ENCODE data around the gene REEP3. TPM values are rescaled to one million over a fixed set of nuclear protein-coding genes. Genes with fewer than 3 reads are reported as not detected.

Gene REEP3
- polyA plus RNA-seq, 1 experiment: 8.3 TPM

DNA sequence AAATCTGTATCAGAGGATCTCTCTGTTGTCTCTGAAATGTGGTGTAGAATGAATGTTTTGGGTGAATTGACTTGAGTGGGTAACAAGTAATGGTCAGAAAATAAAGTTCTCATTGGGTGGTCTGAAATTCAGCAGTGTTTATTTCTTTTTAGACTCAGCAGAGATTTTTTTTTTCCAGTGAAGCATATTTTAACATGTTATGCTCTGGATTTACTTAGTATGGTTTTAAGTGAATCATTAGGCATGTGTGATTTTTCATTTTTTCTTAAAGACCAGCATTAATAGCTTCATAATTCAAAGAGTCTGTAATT is 63.5 kb downstream of the REEP3 start:
- Histone ChIP-seq H3K36me3 (ENCODE audit: control insufficient read depth, insufficient read depth, low read length) (no peaks in the 10 kb centered on the region), H3K27me3 (ENCODE audit: control insufficient read depth, insufficient read depth, low read length) (no peaks in the 10 kb centered on the region), H3K4me3 (ENCODE audit: low read depth, low read length) (no peak overlapping the region)
- ChIA-PET CTCF (no interaction called here), POLR2A (interaction anchor here (0.6 kb wide), 1 partner anchor 21 kb away, joined by 7 read pairs; no protein-coding TSS in a partner anchor)
- TF ChIP-seq, protein P1, sequence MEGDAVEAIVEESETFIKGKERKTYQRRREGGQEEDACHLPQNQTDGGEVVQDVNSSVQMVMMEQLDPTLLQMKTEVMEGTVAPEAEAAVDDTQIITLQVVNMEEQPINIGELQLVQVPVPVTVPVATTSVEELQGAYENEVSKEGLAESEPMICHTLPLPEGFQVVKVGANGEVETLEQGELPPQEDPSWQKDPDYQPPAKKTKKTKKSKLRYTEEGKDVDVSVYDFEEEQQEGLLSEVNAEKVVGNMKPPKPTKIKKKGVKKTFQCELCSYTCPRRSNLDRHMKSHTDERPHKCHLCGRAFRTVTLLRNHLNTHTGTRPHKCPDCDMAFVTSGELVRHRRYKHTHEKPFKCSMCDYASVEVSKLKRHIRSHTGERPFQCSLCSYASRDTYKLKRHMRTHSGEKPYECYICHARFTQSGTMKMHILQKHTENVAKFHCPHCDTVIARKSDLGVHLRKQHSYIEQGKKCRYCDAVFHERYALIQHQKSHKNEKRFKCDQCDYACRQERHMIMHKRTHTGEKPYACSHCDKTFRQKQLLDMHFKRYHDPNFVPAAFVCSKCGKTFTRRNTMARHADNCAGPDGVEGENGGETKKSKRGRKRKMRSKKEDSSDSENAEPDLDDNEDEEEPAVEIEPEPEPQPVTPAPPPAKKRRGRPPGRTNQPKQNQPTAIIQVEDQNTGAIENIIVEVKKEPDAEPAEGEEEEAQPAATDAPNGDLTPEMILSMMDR (IDR thresholded peaks at IDR 0.05; ENCODE audit: insufficient read depth, low read depth, low read length): no peak
- no peak for DNase-seq (ENCODE audit: low read depth)

DNA sequence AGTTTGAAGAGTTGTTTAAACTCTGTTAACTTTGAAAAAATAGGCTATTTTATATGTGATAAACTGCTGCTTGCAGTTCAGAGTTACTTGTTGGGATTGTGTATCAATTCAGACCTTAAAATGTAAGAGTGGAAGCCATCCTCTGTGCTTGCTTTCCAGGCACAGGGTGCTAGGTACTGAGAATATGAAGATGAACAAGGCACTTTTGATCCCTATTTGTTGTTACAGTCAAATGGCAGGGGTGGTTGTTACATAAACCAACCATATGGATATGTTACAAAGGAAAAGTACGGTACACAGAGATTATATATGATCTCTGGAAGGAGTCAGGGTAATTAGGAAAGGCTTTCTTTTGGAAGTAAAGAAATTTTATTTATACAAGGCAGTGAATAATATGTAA is 63.8 kb downstream of the REEP3 start:
- ChIA-PET CTCF (interaction anchor here (1.2 kb wide), 1 partner anchor 12 kb away, joined by 3 read pairs; no protein-coding TSS in a partner anchor), POLR2A (no interaction called here)
- no peaks in the 10 kb centered on the region for H3K36me3 ChIP-seq (ENCODE audit: control insufficient read depth, insufficient read depth, low read length)
- no peak overlapping the region for H3K4me3 ChIP-seq (ENCODE audit: low read depth, low read length)
- TF ChIP-seq, protein P1 (IDR thresholded peaks at IDR 0.05; ENCODE audit: insufficient read depth, low read depth, low read length): no peak
- DNase-seq (ENCODE audit: low read depth): no peak
- H3K27me3 ChIP-seq (ENCODE audit: control insufficient read depth, insufficient read depth, low read length): no peaks in the 10 kb centered on the region

DNA sequence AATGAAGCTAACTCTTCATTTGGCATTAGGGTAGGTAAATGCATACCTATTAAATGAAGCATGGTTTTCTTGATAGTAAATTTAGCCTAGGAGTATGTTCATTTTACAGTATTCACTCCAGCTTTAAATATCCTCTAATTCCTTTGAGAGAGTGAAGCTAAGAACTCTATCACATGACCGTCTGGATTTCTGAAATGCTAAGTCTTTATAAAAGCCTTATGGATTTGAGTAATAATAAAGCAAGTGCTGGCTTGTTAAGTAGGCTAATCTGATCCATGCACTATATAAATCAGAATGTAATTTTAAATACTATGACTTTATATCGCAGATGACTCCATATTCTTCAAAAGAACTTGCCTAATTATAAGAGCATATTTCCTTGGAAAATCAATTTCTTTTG is 64.8 kb downstream of the REEP3 start:
- POLR2A ChIA-PET: no interaction called here
- TF ChIP-seq, protein P1 (IDR thresholded peaks at IDR 0.05; ENCODE audit: insufficient read depth, low read depth, low read length): no peak
- DNase-seq (ENCODE audit: low read depth): no peak
- Histone ChIP-seq H3K27me3 (ENCODE audit: control insufficient read depth, insufficient read depth, low read length) (no peaks in the 10 kb centered on the region), H3K36me3 (ENCODE audit: control insufficient read depth, insufficient read depth, low read length) (no peaks in the 10 kb centered on the region), H3K4me3 (ENCODE audit: low read depth, low read length) (no peak overlapping the region)
- CTCF ChIA-PET: interaction anchor here (1.2 kb wide), 1 partner anchor 13 kb away, joined by 3 read pairs; no protein-coding TSS in a partner anchor

DNA sequence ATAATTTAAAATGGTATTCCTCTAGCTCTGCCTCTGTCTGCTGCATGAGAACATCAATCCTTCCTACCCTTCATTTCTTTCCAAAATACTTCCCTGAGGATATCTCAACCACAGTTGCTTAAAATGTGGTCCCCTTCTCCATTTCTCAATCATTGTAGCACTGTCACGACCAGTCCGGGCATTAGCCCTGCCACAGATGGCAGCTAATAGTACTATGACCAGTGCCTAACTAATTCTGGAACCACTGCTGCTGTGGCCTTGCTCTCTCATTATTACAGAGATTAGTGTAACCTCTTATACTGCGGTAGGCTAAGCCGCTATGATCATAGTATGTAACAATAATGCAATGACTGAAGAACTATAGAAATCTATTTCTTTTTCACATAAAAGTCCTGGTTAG is 66.0 kb downstream of the REEP3 start:
- TF ChIP-seq, protein P1 (IDR thresholded peaks at IDR 0.05; ENCODE audit: insufficient read depth, low read depth, low read length): no peak
- ChIA-PET CTCF (interaction anchor here (0.5 kb wide), 1 partner anchor 381 kb away, joined by 3 read pairs; no protein-coding TSS in a partner anchor), POLR2A (no interaction called here)
- DNase-seq (ENCODE audit: low read depth): no peak
- no peaks in the 10 kb centered on the region for H3K27me3 ChIP-seq (ENCODE audit: control insufficient read depth, insufficient read depth, low read length)
- H3K4me3 ChIP-seq (ENCODE audit: low read depth, low read length): no peak overlapping the region
- no peaks in the 10 kb centered on the region for H3K36me3 ChIP-seq (ENCODE audit: control insufficient read depth, insufficient read depth, low read length)

DNA sequence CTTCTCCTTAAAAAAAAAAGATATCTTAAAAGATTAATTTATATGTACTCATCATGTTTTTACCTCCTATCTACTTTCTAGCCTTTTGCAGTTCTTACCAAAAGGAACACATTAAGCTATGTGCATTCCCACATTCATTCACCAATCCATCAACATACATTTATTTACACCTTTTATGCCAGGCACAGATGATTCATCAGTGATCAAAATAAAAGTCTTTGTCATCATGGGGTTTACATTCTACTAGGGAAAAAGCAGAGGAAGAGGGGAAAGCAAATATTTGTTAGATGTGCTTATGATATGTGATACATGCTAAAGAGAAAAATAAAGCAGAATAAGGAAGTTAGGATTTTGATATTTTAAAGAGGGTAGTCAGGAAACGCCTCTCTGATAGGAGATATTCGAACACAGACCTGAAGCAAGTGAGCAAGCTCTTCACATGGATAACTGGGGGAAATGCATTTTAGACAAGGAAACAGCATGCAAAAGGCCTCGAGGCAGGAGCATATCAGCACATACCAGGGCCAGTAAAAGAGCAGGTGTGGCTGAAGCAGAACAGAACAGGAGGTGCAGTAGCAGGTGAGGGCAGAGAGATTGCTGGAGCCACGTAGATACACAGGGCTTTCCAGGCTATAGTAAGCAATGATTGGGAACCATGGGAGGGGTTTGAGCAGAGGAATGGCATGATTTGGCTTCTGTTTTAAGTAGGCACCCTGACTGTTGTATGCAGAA is 67.4 kb downstream of the REEP3 start:
- POLR2A ChIA-PET: no interaction called here

More for the DNA sequence above, 67.4 kb downstream of the REEP3 start:
- TF ChIP-seq, protein P1 (IDR thresholded peaks at IDR 0.05; ENCODE audit: insufficient read depth, low read depth, low read length): no peak
- Histone ChIP-seq H3K36me3 (ENCODE audit: control insufficient read depth, insufficient read depth, low read length) (no peaks in the 10 kb centered on the region), H3K4me3 (ENCODE audit: low read depth, low read length) (no peak overlapping the region), H3K27me3 (ENCODE audit: control insufficient read depth, insufficient read depth, low read length) (no peaks in the 10 kb centered on the region)
- CTCF ChIA-PET: interaction anchor here (1.5 kb wide), 1 partner anchor 40 kb away, joined by 3 read pairs; no protein-coding TSS in a partner anchor
- DNase-seq (ENCODE audit: low read depth): no peak
